IMR-90 (cell line): ENCODE data around the gene EIF4G3. TPM values are rescaled to one million over a fixed set of nuclear protein-coding genes. Genes with fewer than 3 reads are reported as not detected.

ENCODE experiments used
- ATAC-seq: fragments of 200-7000 bp; cut with Tn5 transposase; 2 replicates; pipeline ENCODE4 v1.9.1; 2020; ENCODE audit warnings: low read depth, mild to moderate bottlenecking, moderate library complexity
- BruUV-seq: library from RNA; stranded (reverse); fragments of 400-500 nt; replicated peaks from 2 replicates; lab custom pipeline; 2021; lab: Mats Ljungman, UMichigan
- CTCF ChIA-PET: fragments of 300-600 bp; formaldehyde crosslinking; extraction: SDS; loops from one replicate; lab custom pipeline; 2021; ENCODE audit warnings: antibody characterized with exemption; lab: Yijun Ruan, JAX
- POLR2A ChIA-PET: fragments of 300-600 bp; sonication (Branson Sonifier 250); formaldehyde crosslinking; loops from one replicate; lab custom pipeline; 2022; ENCODE audit warnings: antibody characterized with exemption; ENCODE audit not compliant: unreplicated experiment; lab: Charles Lee
- DNase-seq: peaks from one replicate; pipeline ENCODE4 v3.0.0; 2013
- H2AFZ ChIP-seq: replicated peaks from 2 replicates; pipeline ENCODE3; 2013; ENCODE audit warnings: low read length, mild to moderate bottlenecking; ENCODE audit not compliant: poor library complexity
- H2AK5ac ChIP-seq: 2 replicates; pipeline ENCODE4 v1.6.1; 2013; ENCODE audit warnings: low read depth, low read length, inconsistent platforms
- H2AK9ac ChIP-seq: replicated peaks from 2 replicates; pipeline ENCODE3; 2013; ENCODE audit warnings: mild to moderate bottlenecking, low read depth, low read length, moderate library complexity; ENCODE audit not compliant: poor library complexity
- H2BK120ac ChIP-seq: 2 replicates; pipeline ENCODE4 v1.6.1; 2013; ENCODE audit warnings: low read depth, low read length, inconsistent platforms
- H2BK15ac ChIP-seq: 3 replicates; pipeline ENCODE4 v1.6.1; 2013; ENCODE audit warnings: low read depth, low read length, inconsistent platforms
- H2BK20ac ChIP-seq: 2 replicates; pipeline ENCODE4 v1.6.1; 2013; ENCODE audit warnings: low read depth, mild to moderate bottlenecking, inconsistent platforms, low read length, moderate library complexity
- H2BK5ac ChIP-seq: 2 replicates; pipeline ENCODE4 v1.6.1; 2013; ENCODE audit warnings: mild to moderate bottlenecking, low read depth, low read length, inconsistent platforms; ENCODE audit not compliant: poor library complexity, severe bottlenecking
- H3K14ac ChIP-seq: replicated peaks from 2 replicates; pipeline ENCODE4 v1.6.1; 2013; ENCODE audit warnings: low read depth, low read length, inconsistent platforms
- H3K18ac ChIP-seq: 2 replicates; pipeline ENCODE4 v1.6.1; 2013; ENCODE audit warnings: low read depth, low read length, control low read depth
- H3K23ac ChIP-seq: 2 replicates; pipeline ENCODE4 v1.6.1; 2013; ENCODE audit warnings: low read depth, low read length, inconsistent platforms
- H3K27ac ChIP-seq: 2 replicates; pipeline ENCODE4 v1.5.1; 2013; ENCODE audit warnings: mild to moderate bottlenecking, control low read depth, low read length; ENCODE audit not compliant: insufficient read depth
- H3K27me3 ChIP-seq: 2 replicates; pipeline ENCODE4 v1.6.1; 2013; ENCODE audit warnings: low read length; ENCODE audit not compliant: control insufficient read depth, insufficient read depth
- H3K36me3 ChIP-seq: 2 replicates; pipeline ENCODE4 v1.6.1; 2013; ENCODE audit warnings: low read length, mixed read lengths; ENCODE audit not compliant: control insufficient read depth, insufficient read depth
- H3K4ac ChIP-seq: 2 replicates; pipeline ENCODE4 v1.6.1; 2013; ENCODE audit warnings: low read depth, low read length, inconsistent platforms
- H3K4me1 ChIP-seq: 2 replicates; pipeline ENCODE4 v1.6.1; 2013; ENCODE audit warnings: low read length, mixed read lengths; ENCODE audit not compliant: control insufficient read depth, insufficient read depth
- H3K4me2 ChIP-seq: 2 replicates; pipeline ENCODE4 v1.6.1; 2013; ENCODE audit warnings: low read depth, mild to moderate bottlenecking, control low read depth, low read length, moderate library complexity
- H3K4me3 ChIP-seq: 2 replicates; pipeline ENCODE4 v1.5.1; 2013; ENCODE audit warnings: low read depth, mild to moderate bottlenecking, control low read depth, low read length, moderate library complexity; ENCODE audit not compliant: insufficient read depth
- H3K56ac ChIP-seq: 2 replicates; pipeline ENCODE4 v1.6.1; 2013; ENCODE audit warnings: low read length, inconsistent platforms; ENCODE audit not compliant: insufficient read depth; ENCODE audit errors: extremely low read depth
- H3K79me1 ChIP-seq, 2 experiments: 2 replicates each; pipeline ENCODE4 v1.6.1; 2013; ENCODE audit warnings: low read length in 2 of 2, inconsistent platforms in 1 of 2, low read depth in 1 of 2
- H3K9ac ChIP-seq: 2 replicates; pipeline ENCODE4 v1.6.1; 2013; ENCODE audit warnings: low read depth, low read length, control low read depth
- H3K9me1 ChIP-seq: 2 replicates; pipeline ENCODE4 v1.6.1; 2013; ENCODE audit warnings: low read length, inconsistent platforms; ENCODE audit not compliant: insufficient read depth
- H3K9me3 ChIP-seq: 2 replicates; pipeline ENCODE4 v1.6.1; 2013; ENCODE audit warnings: low read length; ENCODE audit not compliant: control insufficient read depth, insufficient read depth
- H4K20me1 ChIP-seq: 2 replicates; pipeline ENCODE4 v1.6.1; 2013; ENCODE audit warnings: low read length, inconsistent platforms; ENCODE audit not compliant: insufficient read depth
- H4K5ac ChIP-seq: 2 replicates; pipeline ENCODE4 v1.6.1; 2013; ENCODE audit warnings: mild to moderate bottlenecking, low read depth, low read length, control low read depth
- H4K8ac ChIP-seq, 2 experiments: 2 replicates each; pipeline ENCODE4 v1.6.1; 2013; ENCODE audit warnings: low read depth in 2 of 2, low read length in 2 of 2, control low read depth in 1 of 2, inconsistent platforms in 1 of 2
- H4K91ac ChIP-seq: 2 replicates; pipeline ENCODE4 v1.6.1; 2013; ENCODE audit warnings: low read depth, low read length, inconsistent platforms; ENCODE audit not compliant: insufficient read depth
- ELK1 ChIP-seq: fragments of 150-350 bp; IDR thresholded peaks from 2 replicates; pipeline ENCODE4 v1.6.1; 2016; ENCODE audit warnings: low read depth, mild to moderate bottlenecking, low read length, moderate library complexity, borderline replicate concordance
- MAFK ChIP-seq: IDR thresholded peaks from 2 replicates; pipeline ENCODE4 v1.6.1; 2012; ENCODE audit warnings: low read depth, low read length, improper control_type of control experiment
- MAZ ChIP-seq: IDR thresholded peaks from 2 replicates; pipeline ENCODE4 v1.6.1; 2012; ENCODE audit warnings: low read depth, mild to moderate bottlenecking, low read length, improper control_type of control experiment, moderate library complexity, borderline replicate concordance
- NFE2L2 ChIP-seq: fragments of 150-350 bp; IDR thresholded peaks from 2 replicates; pipeline ENCODE4 v1.6.1; 2016; ENCODE audit warnings: low read depth, mild to moderate bottlenecking, low read length
- RAD21 ChIP-seq: IDR thresholded peaks from 2 replicates; pipeline ENCODE4 v1.6.1; 2012; ENCODE audit warnings: low read length, improper control_type of control experiment
- RCOR1 ChIP-seq: IDR thresholded peaks from 2 replicates; pipeline ENCODE4 v1.6.1; 2012; ENCODE audit warnings: mild to moderate bottlenecking, low read length, improper control_type of control experiment; ENCODE audit not compliant: insufficient replicate concordance
- RFX5 ChIP-seq: IDR thresholded peaks from 2 replicates; pipeline ENCODE4 v1.8.0; 2012; ENCODE audit warnings: low read depth, mild to moderate bottlenecking, low read length, moderate library complexity
- SMC3 ChIP-seq: fragments of 150-350 bp; IDR thresholded peaks from 2 replicates; pipeline ENCODE4 v1.6.1; 2016; ENCODE audit warnings: low read depth, mild to moderate bottlenecking, antibody characterized with exemption, low read length, moderate library complexity
- WGBS, 2 experiments: methylation state at CpG; one replicate each; pipeline versions ENCODE4 v1.1.5 to v1.1.7; 2013; ENCODE audit warnings: missing lambda C conversion rate in 2 of 2; ENCODE audit not compliant: insufficient read length in 1 of 2; ENCODE audit errors: extremely low coverage in 2 of 2; 5-methylcytosine and 5-hydroxymethylcytosine counted together
- dilution Hi-C: fragments of 300-500 bp; cut with HindIII; formaldehyde crosslinking; loops from one replicate; pipeline ENCODE4 v1.14.3; 2018; ENCODE audit warnings: low sequenced_read_pairs; ENCODE audit not compliant: unreplicated experiment
- in situ Hi-C: fragments of 300-500 bp; cut with MboI; formaldehyde crosslinking; loops from 3 replicates; pipeline ENCODE4 v1.14.3; 2019; ENCODE audit warnings: low sequenced_read_pairs, inconsistent platforms, mixed read lengths
- intact Hi-C: fragments of 100-400 bp; cut with micrococcal nuclease; formaldehyde crosslinking; loops from 2 replicates; pipeline ENCODE4 v1.10.0; 2022
- polyA plus RNA-seq, 3 experiments: library from polyadenylated mRNA; depleted of rRNA; stranded (reverse); fragments of >200 nt; gene quantifications; 2 replicates each; pipeline ENCODE4 v1.2.3, GENCODE V29; 2012; ENCODE audit warnings: low replicate concordance in 1 of 3
- total RNA-seq: library from RNA; depleted of rRNA; stranded (reverse); fragments of >200 nt; gene quantifications from 2 replicates; pipeline ENCODE4 v1.2.3, GENCODE V29; 2012

EIF4G3 gene
- total and polyA plus RNA-seq, 2 of the 4 experiments (the other 2 are of a cell fraction), result 25.8 to 49.2 TPM

- Histone ChIP-seq H2BK15ac (no peak overlapping the region), H3K27ac (no peak overlapping the region), H4K8ac (no peak overlapping the region), H3K9ac (no peak overlapping the region), H4K5ac (no peak overlapping the region), H2AFZ (no peak overlapping the region), H2AK5ac (no peak overlapping the region), H4K91ac (no peak overlapping the region), H2AK9ac (no peak overlapping the region), H3K36me3 (no peaks in the 10 kb centered on the region), H2BK20ac (no peak overlapping the region), H3K79me1 (peaks cover 19 to 50% of the 10 kb centered on the region in 2 experiments), H3K4ac (no peak overlapping the region), H3K23ac (no peak overlapping the region), H3K4me1 (no peaks in the 10 kb centered on the region), H3K14ac (no peak overlapping the region), H2BK5ac (no peak overlapping the region), H2BK120ac (no peak overlapping the region), H3K56ac (no peak overlapping the region), H3K9me3 (no peaks in the 10 kb centered on the region), H3K18ac (no peak overlapping the region), H3K4me3 (no peak overlapping the region), H3K9me1 (peaks cover 8% of the 10 kb centered on the region; the same call in 1 of the 2 replicates), H3K4me2 (no peak overlapping the region), H4K20me1 (peaks cover 7% of the 10 kb centered on the region; the same call in 1 of the 2 replicates), H3K27me3 (no peaks in the 10 kb centered on the region)
- ChIA-PET CTCF (interaction anchor here (0.6 kb wide), 1 partner anchor 11 kb away, joined by 5 read pairs; no protein-coding TSS in a partner anchor), POLR2A (no interaction called here)
- in situ Hi-C loops (no loop called here), dilution Hi-C loops (no loop called here), intact Hi-C loops (no loop called here)
- TF ChIP-seq RFX5 (no peak), RAD21 (no peak), MAFK (no peak), NFE2L2 (no peak), SMC3 (no peak), MAZ (no peak), RCOR1 (no peak), ELK1 (no peak)
- no peak for ATAC-seq
- WGBS, 2 experiments, result no CpG with 5 or more reads among the region's 4 CpGs
- BruUV-seq, result no TSS peak
- DNase-seq, result no peak
Observed at GRCh38 chr1:20999525-21000244, 177.0 kb downstream of the EIF4G3 start.
